MCF 10A (cell line): ENCODE measurements around the gene CBFA2T3. TPM values are rescaled to one million over a fixed set of nuclear protein-coding genes. Genes with fewer than 3 reads are reported as not detected.

Experiments used
- BruUV-seq: library from RNA; stranded (reverse); fragments of 400-500 nt; replicated peaks from 2 replicates; lab custom pipeline; 2021; lab: Mats Ljungman, UMichigan
- CTCF ChIA-PET: fragments of 300-600 bp; sonication (Branson Sonifier 250); formaldehyde crosslinking; extraction: SDS; loops from one replicate; lab custom pipeline; 2021; ENCODE audit warnings: antibody characterized with exemption, inconsistent platforms; lab: Yijun Ruan, JAX
- POLR2A ChIA-PET: fragments of 300-600, 350-650 bp; sonication (Branson Sonifier 250); formaldehyde crosslinking; extraction: SDS; loops from one replicate; lab custom pipeline; 2020; ENCODE audit warnings: antibody characterized with exemption, inconsistent platforms; lab: Yijun Ruan, JAX
- DNase-seq: peaks from one replicate; pipeline ENCODE4 v3.0.0-alpha.2; 2018; ENCODE audit not compliant: unreplicated experiment
- H3K27ac Mint-ChIP-seq: one replicate; pipeline ENCODE4 v1.8.0; 2022; ENCODE audit warnings: mild to moderate bottlenecking, low read depth, mixed read lengths; ENCODE audit not compliant: unreplicated experiment
- H3K27me3 Mint-ChIP-seq: one replicate; pipeline ENCODE4 v1.8.0; 2022; ENCODE audit warnings: mixed read lengths; ENCODE audit not compliant: insufficient read depth, unreplicated experiment
- H3K36me3 Mint-ChIP-seq: one replicate; pipeline ENCODE4 v1.8.0; 2022; ENCODE audit warnings: mild to moderate bottlenecking, moderate library complexity, mixed read lengths; ENCODE audit not compliant: insufficient read depth, unreplicated experiment
- H3K4me1 Mint-ChIP-seq: one replicate; pipeline ENCODE4 v1.8.0; 2022; ENCODE audit warnings: mixed read lengths; ENCODE audit not compliant: insufficient read depth, unreplicated experiment
- H3K4me3 Mint-ChIP-seq: one replicate; pipeline ENCODE4 v1.8.0; 2022; ENCODE audit warnings: mild to moderate bottlenecking, moderate library complexity, mixed read lengths; ENCODE audit not compliant: unreplicated experiment
- H3K9me3 Mint-ChIP-seq: one replicate; pipeline ENCODE4 v1.8.0; 2022; ENCODE audit warnings: mixed read lengths; ENCODE audit not compliant: unreplicated experiment
- CTCF ChIP-seq: fragments of 200-600 bp; IDR thresholded peaks from one replicate; pipeline ENCODE4 v1.8.0; 2022; ENCODE audit warnings: antibody characterized with exemption, mild to moderate bottlenecking; ENCODE audit not compliant: unreplicated experiment
- intact Hi-C: fragments of 100-400 bp; cut with micrococcal nuclease; formaldehyde crosslinking; loops from 2 replicates; pipeline ENCODE4 v1.14.1; 2022
- total RNA-seq: library from RNA; stranded (reverse); gene quantifications from 2 replicates; pipeline ENCODE4 v1.2.3, GENCODE V29; 2022

CBFA2T3 gene
- total RNA-seq, 1 experiment from 2014 or later: not detected

- Mint-ChIP-seq H3K36me3 (no peaks in the 10 kb centered on the region), H3K4me3 (no peak overlapping the region), H3K27me3 (peaks cover 8% of the 10 kb centered on the region), H3K9me3 (no peaks in the 10 kb centered on the region), H3K27ac (no peak overlapping the region), H3K4me1 (peaks cover 5% of the 10 kb centered on the region)
- intact Hi-C loops: no loop called here
- DNase-seq: no peak
- CTCF ChIA-PET: no interaction called here
- no TSS peak for BruUV-seq
- POLR2A ChIA-PET: no interaction called here
- TF ChIP-seq CTCF: no peak
Measured at GRCh38 chr16:88903267-88903666, 73.7 kb downstream of the CBFA2T3 start.

GRCh38 chr16:88902744-88903143 lies 74.3 kb downstream of the CBFA2T3 start:
- TF ChIP-seq CTCF: no peak
- DNase-seq: no peak
- no peak overlapping the region for H3K4me3 Mint-ChIP-seq
- peaks cover 10% of the 10 kb centered on the region for H3K27me3 Mint-ChIP-seq
- BruUV-seq: no TSS peak
- POLR2A ChIA-PET: no interaction called here
- intact Hi-C loops: no loop called here
- H3K9me3 Mint-ChIP-seq: no peaks in the 10 kb centered on the region
- no peaks in the 10 kb centered on the region for H3K36me3 Mint-ChIP-seq
- CTCF ChIA-PET: no interaction called here
- H3K4me1 Mint-ChIP-seq: peaks cover 3% of the 10 kb centered on the region
- H3K27ac Mint-ChIP-seq: no peak overlapping the region

- Mint-ChIP-seq H3K4me3 (no peak overlapping the region), H3K27me3 (peaks cover 10% of the 10 kb centered on the region), H3K27ac (no peak overlapping the region), H3K36me3 (no peaks in the 10 kb centered on the region), H3K4me1 (no peaks in the 10 kb centered on the region), H3K9me3 (no peaks in the 10 kb centered on the region)
- no TSS peak for BruUV-seq
- no peak for DNase-seq
- CTCF ChIA-PET: no interaction called here
- TF ChIP-seq CTCF: no peak
- POLR2A ChIA-PET: no interaction called here
- intact Hi-C loops: no loop called here
Measured at GRCh38 chr16:88901718-88902337, 75.2 kb downstream of the CBFA2T3 start.

GRCh38 chr16:88900662-88901052 lies 76.3 kb downstream of the CBFA2T3 start:
- Mint-ChIP-seq H3K4me3 (no peak overlapping the region), H3K27ac (no peak overlapping the region), H3K4me1 (no peaks in the 10 kb centered on the region), H3K36me3 (no peaks in the 10 kb centered on the region), H3K27me3 (peaks cover 10% of the 10 kb centered on the region), H3K9me3 (no peaks in the 10 kb centered on the region)
- no TSS peak for BruUV-seq
- no peak for TF ChIP-seq CTCF
- CTCF ChIA-PET: interaction anchor here (0.8 kb wide), 1 partner anchor 41 kb away, joined by 3 read pairs; no protein-coding TSS in a partner anchor
- DNase-seq: no peak
- POLR2A ChIA-PET: no interaction called here
- intact Hi-C loops: no loop called here
